ENCODE data around the gene KPNB1.

DNA sequence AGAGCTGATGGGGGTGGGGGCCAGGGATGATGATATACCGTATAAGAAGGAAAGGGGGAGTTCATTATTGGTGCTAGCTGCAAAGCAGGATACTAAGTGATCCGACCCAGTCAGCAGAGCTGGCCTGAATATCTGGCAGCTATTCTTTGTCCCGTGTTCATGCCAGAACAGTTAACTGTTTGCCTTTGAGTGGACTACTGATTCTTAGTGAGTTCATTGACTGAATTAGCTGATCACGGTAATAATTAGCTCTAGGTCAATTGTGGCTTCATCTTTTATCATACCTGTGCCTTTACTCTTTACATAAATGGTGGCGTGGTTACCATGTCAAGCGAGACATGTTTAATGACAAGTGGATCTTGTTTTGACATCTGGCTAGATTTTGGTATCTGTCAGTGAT is 5.3 kb downstream of the KPNB1 start:
- TF ChIP-seq, protein P1, sequence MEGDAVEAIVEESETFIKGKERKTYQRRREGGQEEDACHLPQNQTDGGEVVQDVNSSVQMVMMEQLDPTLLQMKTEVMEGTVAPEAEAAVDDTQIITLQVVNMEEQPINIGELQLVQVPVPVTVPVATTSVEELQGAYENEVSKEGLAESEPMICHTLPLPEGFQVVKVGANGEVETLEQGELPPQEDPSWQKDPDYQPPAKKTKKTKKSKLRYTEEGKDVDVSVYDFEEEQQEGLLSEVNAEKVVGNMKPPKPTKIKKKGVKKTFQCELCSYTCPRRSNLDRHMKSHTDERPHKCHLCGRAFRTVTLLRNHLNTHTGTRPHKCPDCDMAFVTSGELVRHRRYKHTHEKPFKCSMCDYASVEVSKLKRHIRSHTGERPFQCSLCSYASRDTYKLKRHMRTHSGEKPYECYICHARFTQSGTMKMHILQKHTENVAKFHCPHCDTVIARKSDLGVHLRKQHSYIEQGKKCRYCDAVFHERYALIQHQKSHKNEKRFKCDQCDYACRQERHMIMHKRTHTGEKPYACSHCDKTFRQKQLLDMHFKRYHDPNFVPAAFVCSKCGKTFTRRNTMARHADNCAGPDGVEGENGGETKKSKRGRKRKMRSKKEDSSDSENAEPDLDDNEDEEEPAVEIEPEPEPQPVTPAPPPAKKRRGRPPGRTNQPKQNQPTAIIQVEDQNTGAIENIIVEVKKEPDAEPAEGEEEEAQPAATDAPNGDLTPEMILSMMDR (IDR thresholded peaks at IDR 0.05; ENCODE audit: insufficient read depth, low read length) = no peak
- TF ChIP-seq POLR2AphosphoS5 (IDR thresholded peaks at IDR 0.05; ENCODE audit: low read depth) = no peak
- TF ChIP-seq REST (IDR thresholded peaks at IDR 0.05; ENCODE audit: insufficient replicate concordance, low read depth) = no peak
- TF ChIP-seq SPI1 (IDR thresholded peaks at IDR 0.05; ENCODE audit: borderline replicate concordance, low read depth) = no peak
